NCI-H2196 treated with DMSO at 0.1 percent for 48 hours (cell line): ENCODE results near the gene SERPINA5.
"Not testable (repeated sequence)": the region's sequence is repeated elsewhere in the genome, so short reads cannot be mapped to it uniquely, and the experiment has no call there.

ENCODE experiments used
- DNase-seq: peaks from one replicate; lab custom pipeline; 2025; ENCODE audit not compliant: unreplicated experiment; lab: John Stamatoyannopoulos, UW

The SERPINA5 gene

DNA sequence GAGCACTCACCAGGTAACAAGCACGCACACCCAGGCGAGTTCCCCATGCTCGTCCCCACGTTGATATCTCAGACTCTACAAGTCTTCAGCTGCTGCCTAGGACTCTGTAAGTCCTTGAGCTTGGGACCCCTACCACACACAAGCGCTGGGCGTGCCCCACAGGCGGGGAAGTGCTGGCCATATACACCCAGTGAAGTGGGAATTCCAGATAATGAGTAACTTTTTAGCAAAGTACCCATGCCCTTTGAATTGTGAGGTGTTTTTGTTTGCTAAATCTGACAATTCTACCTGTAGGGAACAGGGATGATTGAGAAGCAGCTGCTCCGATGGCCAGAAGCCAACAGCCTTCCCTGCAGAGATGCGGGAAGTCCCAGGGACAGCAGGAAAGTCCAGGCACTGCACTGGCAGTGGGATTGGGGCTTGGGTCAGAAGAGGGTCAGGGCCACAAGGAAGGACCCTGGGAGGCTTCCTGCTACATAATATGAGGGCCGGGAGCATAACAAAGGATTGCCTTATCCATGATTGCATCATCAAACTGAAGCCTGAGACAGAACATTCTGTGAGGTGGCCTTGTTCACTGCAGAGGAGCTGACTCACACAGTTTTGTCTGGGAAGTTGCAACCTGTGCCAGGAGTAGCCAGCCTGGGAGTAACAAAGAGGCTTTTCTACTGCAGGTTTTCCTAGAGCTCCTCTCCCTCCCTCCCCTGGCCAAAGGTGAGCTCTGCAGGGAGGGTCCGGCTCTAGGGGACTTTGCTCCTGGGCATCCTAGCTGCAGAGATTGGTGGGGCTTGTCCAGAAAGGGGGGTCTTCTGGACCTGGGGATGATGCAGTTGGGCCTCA, 17.8 kb downstream of the SERPINA5 start:
- peak; percentile 2 for DNase-seq

GRCh38 chr14:94599656-94600004, 18.4 kb downstream of the SERPINA5 start:
- no peak for DNase-seq

DNA sequence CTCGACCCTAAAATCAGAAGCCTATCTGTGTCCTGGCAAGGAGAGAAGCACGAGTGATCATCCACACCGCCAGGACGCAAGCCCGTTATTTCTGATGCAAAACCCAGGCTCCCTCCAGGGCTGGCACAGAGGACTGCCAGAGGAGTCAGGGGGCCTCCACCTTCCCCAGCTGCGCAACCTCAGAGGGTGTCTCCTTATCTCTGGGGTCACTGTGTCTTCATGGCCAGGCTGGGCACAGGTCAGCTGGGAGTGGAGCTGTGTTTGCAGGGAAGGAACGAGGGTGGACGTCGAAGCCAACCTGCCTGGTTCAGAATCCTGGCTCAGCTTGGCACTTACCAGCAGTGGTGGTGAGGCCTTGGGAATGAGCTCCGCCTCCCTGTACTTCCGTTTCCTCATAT, 18.9 kb downstream of the SERPINA5 start:
- no peak for DNase-seq

DNA sequence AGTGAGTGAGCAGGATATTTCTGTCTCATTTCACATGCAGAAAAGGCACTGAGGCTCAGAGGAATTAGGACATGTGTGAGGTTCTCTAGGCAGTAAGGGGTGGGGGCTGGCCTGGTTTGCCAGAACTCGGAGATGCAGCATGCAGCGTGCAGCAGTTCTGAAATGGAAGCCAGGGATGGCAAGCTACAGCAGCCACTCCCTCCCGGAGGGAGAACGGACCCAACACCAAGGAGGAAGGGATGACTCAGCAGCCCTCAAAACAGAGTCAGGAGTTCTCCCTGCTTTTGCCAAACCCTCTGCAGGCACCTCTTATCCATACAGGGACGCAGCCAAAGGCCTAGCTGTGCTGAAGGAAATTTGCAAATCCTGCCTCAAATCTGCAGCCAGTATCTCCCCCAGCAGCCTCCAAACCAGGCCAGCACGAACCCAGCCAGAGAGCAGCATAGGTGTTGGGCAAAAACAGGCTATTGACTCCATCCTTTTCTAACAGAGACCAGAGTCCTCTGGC, 20.7 kb downstream of the SERPINA5 start:
- DNase-seq, result no peak

DNA sequence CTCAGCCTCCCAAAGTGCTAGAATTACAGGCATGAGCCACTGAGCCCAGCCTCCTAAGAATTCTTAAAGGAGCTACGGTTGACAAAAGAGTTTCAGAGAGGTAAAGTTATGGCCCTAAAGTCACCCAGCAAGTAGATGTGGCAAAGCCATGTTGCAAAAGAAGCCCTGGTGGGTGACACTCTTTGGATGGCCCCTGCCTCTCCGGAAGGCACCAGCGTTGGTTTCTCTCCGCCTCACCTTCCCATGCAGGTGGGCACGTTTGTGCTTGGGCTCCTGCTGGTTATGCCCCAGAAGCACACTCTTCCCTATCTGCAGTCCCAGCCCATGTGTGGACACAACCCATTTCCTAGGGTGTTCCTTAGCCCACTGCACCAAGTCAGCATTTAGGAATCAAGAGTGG, 21.5 kb downstream of the SERPINA5 start:
- DNase-seq, result no peak

GRCh38 chr14:94605361-94605760, 24.1 kb downstream of the SERPINA5 start:
- no peak for DNase-seq

DNA sequence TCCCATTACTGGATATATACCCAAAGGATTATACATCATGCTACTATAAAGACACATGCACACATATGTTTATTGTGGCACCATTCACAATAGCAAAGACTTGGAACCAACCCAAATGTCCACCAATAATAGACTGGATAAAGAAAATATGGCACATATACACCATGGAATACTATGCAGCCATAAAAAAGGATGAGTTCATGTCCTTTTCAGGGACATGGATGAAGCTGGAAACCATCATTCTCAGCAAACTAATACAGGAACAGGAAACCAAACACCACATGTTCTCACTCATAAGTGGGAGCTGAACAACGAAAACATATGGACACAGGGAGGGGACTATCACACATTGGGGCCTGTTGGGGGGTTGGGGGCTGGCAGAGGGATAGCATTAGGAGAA, 27.7 kb downstream of the SERPINA5 start:
- not testable (repeated sequence) for DNase-seq

DNA sequence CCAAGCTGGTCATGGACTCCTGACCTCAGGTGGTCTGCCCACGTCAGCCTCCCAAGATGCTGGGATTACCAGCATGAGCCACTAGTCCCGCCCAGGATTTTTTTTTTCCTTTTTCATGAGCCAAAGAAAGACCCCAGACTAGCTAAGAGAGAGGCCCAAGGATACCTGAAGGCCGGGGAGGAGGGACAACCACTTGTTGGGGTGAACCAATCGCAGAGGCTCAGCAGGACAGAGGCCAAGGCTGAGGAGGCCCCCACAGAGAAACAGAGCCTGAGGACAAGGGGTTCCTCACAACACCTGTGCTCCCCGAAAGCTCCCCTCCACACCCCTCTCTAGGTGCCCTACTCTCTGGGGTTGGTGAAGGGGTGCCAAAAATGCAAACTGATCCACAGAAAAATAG, 30.0 kb downstream of the SERPINA5 start:
- no peak for DNase-seq

GRCh38 chr14:94612174-94612573, 30.9 kb downstream of the SERPINA5 start, which contains the start of gene SERPINA3:
Gene SERPINA3, plus strand, starts transcription at chr14:94612391. Its CDS starts 2,051 bp downstream, at chr14:94614442.
- DNase-seq, result no peak

- no peak for DNase-seq
Measured at GRCh38 chr14:94612580-94613554, 31.6 kb downstream of the SERPINA5 start.

GRCh38 chr14:94613720-94614644, 32.8 kb downstream of the SERPINA5 start:
- DNase-seq, result no peak

DNA sequence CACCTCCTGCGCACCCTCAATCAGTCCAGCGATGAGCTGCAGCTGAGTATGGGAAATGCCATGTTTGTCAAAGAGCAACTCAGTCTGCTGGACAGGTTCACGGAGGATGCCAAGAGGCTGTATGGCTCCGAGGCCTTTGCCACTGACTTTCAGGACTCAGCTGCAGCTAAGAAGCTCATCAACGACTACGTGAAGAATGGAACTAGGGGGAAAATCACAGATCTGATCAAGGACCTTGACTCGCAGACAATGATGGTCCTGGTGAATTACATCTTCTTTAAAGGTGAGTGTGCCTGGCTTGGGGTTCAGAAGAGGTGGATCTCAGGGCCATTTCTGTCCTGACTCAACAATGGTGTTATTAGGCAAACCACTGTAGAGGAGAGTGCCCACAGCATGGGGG, 33.6 kb downstream of the SERPINA5 start:
- DNase-seq, result no peak

DNA sequence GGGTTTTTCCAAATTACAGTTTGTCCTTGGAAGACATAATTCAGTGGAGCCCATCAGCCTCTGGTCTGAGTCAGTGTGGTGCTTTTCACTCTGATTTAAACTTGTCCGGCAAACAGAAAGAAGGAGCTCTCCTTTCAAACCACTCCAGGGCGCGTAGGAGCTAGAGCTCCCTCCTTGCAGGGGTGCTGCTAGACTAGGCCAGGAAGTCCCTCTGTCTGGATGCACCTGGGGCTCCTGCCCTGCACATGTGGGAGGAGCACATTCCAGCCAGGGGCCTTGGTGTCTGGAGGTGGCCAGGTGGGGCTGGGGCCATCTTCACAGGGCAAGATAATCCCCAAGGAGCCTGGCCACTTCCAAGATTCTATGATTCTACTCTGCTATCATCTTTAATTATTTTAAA, 34.0 kb downstream of the SERPINA5 start:
- no peak for DNase-seq

GRCh38 chr14:94615823-94616570, 34.8 kb downstream of the SERPINA5 start:
- no peak for DNase-seq

GRCh38 chr14:94617366-94617941, 36.2 kb downstream of the SERPINA5 start:
- DNase-seq, result no peak

DNA sequence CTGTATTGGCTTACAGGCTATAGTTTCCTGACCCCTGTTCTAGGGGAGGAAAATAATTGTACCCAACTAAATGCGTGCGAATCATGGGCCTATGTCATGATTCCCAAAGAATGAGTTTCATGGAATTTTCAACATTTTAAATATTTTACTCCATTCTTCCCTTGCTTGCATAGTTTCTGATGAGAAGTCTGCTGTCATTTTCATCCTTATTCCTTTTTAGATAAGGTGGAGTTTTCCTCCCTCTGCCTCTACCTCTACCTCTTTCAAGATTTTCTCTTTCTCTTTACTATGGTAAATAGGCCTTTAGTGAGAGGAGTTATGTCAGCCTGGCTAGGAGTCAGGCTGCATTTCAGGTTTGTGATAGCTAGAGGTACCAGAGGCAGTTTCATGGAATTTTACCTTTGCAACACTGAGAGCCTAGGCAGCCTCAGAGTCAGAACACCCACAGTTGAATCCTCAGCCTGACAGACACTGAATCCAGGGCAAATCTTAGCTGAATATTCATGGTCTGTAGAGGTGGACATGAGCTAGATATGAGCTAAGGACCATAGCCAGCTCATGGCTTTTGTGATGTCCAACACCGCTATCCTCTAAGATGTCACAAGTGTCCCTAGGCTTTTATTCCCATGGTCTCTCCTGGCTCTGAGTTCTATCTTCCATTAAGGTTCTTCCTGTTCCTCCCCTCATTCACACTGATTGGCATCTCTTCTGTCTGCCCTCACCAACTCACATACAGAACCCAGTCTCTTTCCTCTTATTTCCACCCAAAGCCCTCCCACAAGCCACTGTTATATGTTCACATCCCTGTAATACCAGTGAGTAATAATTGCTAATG, 37.0 kb downstream of the SERPINA5 start:
- no peak for DNase-seq

- DNase-seq, result no peak
Measured at GRCh38 chr14:94619297-94619696, 38.1 kb downstream of the SERPINA5 start.

GRCh38 chr14:94620597-94620996, 39.4 kb downstream of the SERPINA5 start:
- DNase-seq, result no peak
